22Rv1 (cell line): ENCODE results near the gene KAZN.

Experiments
- ZFX ChIP-seq: fragments of 450-650 bp; IDR thresholded peaks from 2 replicates; pipeline ENCODE4 v1.6.1; 2017; ENCODE audit warnings: antibody characterized with exemption, borderline replicate concordance
- TF ChIP-seq, protein P1 (sequence below): fragments of 450-650 bp; IDR thresholded peaks from 2 replicates; pipeline ENCODE4 v1.5.1; 2017; ENCODE audit warnings: mild to moderate bottlenecking

DNA sequence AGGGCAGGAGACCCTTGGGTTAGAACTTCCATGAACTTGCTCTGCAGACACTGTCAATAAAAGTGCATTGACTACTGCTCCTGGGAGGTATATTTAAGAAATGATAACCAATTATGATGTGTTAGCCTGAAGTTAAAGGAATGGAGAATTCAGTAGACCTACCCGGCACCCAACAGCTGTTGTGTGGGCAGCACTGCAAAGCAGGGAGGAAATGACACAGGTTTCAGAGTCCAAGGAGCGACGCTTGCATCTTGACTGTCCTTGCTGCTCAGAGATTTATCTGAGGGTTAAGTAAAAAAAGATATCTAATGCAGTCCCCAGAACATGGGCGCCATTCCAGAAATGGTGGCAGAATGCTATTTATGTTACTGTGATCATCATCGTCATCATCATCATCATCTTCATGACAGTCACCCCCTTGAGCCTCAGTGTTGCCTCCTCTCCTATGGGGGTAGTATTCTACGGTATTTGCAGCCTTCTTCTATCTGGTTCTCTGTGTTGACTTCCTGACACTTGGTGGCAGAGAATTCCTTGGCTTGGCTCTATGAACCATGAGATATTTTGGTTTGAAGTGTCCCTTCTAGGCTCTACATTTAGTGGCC lies 225.9 kb downstream of the KAZN start:
- TF ChIP-seq, protein P1, sequence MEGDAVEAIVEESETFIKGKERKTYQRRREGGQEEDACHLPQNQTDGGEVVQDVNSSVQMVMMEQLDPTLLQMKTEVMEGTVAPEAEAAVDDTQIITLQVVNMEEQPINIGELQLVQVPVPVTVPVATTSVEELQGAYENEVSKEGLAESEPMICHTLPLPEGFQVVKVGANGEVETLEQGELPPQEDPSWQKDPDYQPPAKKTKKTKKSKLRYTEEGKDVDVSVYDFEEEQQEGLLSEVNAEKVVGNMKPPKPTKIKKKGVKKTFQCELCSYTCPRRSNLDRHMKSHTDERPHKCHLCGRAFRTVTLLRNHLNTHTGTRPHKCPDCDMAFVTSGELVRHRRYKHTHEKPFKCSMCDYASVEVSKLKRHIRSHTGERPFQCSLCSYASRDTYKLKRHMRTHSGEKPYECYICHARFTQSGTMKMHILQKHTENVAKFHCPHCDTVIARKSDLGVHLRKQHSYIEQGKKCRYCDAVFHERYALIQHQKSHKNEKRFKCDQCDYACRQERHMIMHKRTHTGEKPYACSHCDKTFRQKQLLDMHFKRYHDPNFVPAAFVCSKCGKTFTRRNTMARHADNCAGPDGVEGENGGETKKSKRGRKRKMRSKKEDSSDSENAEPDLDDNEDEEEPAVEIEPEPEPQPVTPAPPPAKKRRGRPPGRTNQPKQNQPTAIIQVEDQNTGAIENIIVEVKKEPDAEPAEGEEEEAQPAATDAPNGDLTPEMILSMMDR: no peak
- TF ChIP-seq ZFX: no peak
